Endothelial cell of umbilical vein (primary cell): ENCODE data around the gene PDE4B. TPM values are rescaled to one million over a fixed set of nuclear protein-coding genes. Genes with fewer than 3 reads are reported as not detected.

Experiments used
- BruUV-seq: library from RNA; stranded (reverse); fragments of 400-500 nt; replicated peaks from 2 replicates; lab custom pipeline; 2021; lab: Mats Ljungman, UMichigan
- CTCF ChIA-PET: fragments of 300-600, 350-600 bp; sonication (Branson Sonifier 250); formaldehyde crosslinking; loops from one replicate; lab custom pipeline; 2021; ENCODE audit warnings: antibody characterized with exemption, inconsistent platforms; lab: Charles Lee
- POLR2A ChIA-PET: fragments of 300-600, 350-600 bp; sonication (Branson Sonifier 250); formaldehyde crosslinking; loops from one replicate; lab custom pipeline; 2021; ENCODE audit warnings: antibody characterized with exemption, inconsistent platforms; lab: Charles Lee
- DNase-seq: peaks from one replicate; pipeline ENCODE4 v3.0.0-alpha.2; 2011; ENCODE audit warnings: low read depth, low spot score
- FAIRE-seq: peaks from 2 replicates; lab custom pipeline; 2011; peaks lifted over from hg19 to GRCh38; lab: Jason Lieb, UNC
- H2AFZ ChIP-seq: 2 replicates; pipeline ENCODE4 v1.6.0; 2012; ENCODE audit warnings: low read depth, low read length, control low read depth, inconsistent platforms
- H3K27ac ChIP-seq: 2 replicates; pipeline ENCODE4 v1.5.1; 2011; ENCODE audit warnings: low read depth, mild to moderate bottlenecking, control low read depth, low read length, moderate library complexity; ENCODE audit not compliant: insufficient read depth
- H3K27me3 ChIP-seq, 2 experiments: 2 replicates each; pipeline versions ENCODE4 v1.6.0 to v1.6.1; 2011; ENCODE audit warnings: low read length in 2 of 2, mixed read lengths in 1 of 2; ENCODE audit not compliant: control insufficient read depth in 2 of 2, insufficient read depth in 2 of 2
- H3K36me3 ChIP-seq, 2 experiments: 2 replicates in 1 of 2; 3 replicates in 1 of 2; pipeline ENCODE4 v1.5.1; 2011; ENCODE audit warnings: low read length in 2 of 2, mild to moderate bottlenecking in 1 of 2, moderate library complexity in 1 of 2; ENCODE audit not compliant: control insufficient read depth in 2 of 2, insufficient read depth in 2 of 2; ENCODE audit errors: extremely low read depth in 1 of 2
- H3K4me1 ChIP-seq: 3 replicates; pipeline ENCODE4 v1.5.1; 2011; ENCODE audit warnings: mild to moderate bottlenecking, low read length; ENCODE audit not compliant: control insufficient read depth, insufficient read depth; ENCODE audit errors: extremely low read depth
- H3K4me2 ChIP-seq: 2 replicates; pipeline ENCODE4 v1.6.1; 2011; ENCODE audit warnings: low read length, control low read depth, mixed read lengths; ENCODE audit not compliant: insufficient read depth
- H3K4me3 ChIP-seq, 3 experiments: fragments of 200-600 bp in 1 of 3; sonication (generic), shearing (Covaris generic) in 1 of 3; replicated peaks in 1 of 3; 2 replicates each; pipeline ENCODE4 v1.5.1; 2011 to 2016; ENCODE audit warnings: control low read depth in 3 of 3, low read length in 3 of 3, mild to moderate bottlenecking in 2 of 3, inconsistent platforms in 1 of 3, low read depth in 1 of 3, moderate library complexity in 1 of 3; ENCODE audit not compliant: insufficient read depth in 1 of 3
- H3K79me2 ChIP-seq: 2 replicates; pipeline ENCODE4 v1.6.0; 2012; ENCODE audit warnings: low read length, inconsistent platforms; ENCODE audit not compliant: control insufficient read depth, insufficient read depth
- H3K9ac ChIP-seq: replicated peaks from 2 replicates; pipeline ENCODE3; 2011; ENCODE audit warnings: low read length, control low read depth; ENCODE audit not compliant: insufficient read depth; ENCODE audit errors: extremely low read depth
- H3K9me1 ChIP-seq: replicated peaks from 3 replicates; pipeline ENCODE4 v1.6.0; 2011; ENCODE audit warnings: mild to moderate bottlenecking, low read length; ENCODE audit not compliant: control insufficient read depth, insufficient read depth; ENCODE audit errors: extremely low read depth
- H3K9me3 ChIP-seq: replicated peaks from 2 replicates; pipeline ENCODE4 v1.5.1; 2012; ENCODE audit warnings: low read length, inconsistent platforms; ENCODE audit not compliant: control insufficient read depth, insufficient read depth
- H4K20me1 ChIP-seq: replicated peaks from 2 replicates; pipeline ENCODE3; 2011; ENCODE audit warnings: mild to moderate bottlenecking, low read length; ENCODE audit not compliant: control insufficient read depth, insufficient read depth; ENCODE audit errors: extremely low read depth
- EZH2 ChIP-seq: IDR thresholded peaks from 2 replicates; pipeline ENCODE4 v1.6.1; 2012; ENCODE audit warnings: borderline replicate concordance, low read depth, mild to moderate bottlenecking, moderate library complexity, low read length, inconsistent platforms; ENCODE audit not compliant: severe bottlenecking
- FOS ChIP-seq: IDR thresholded peaks from 2 replicates; pipeline ENCODE4 v1.6.1; 2011; ENCODE audit warnings: mild to moderate bottlenecking, low read length, moderate library complexity, borderline replicate concordance; ENCODE audit not compliant: insufficient read depth
- GATA2 ChIP-seq: IDR thresholded peaks from 2 replicates; pipeline ENCODE4 v1.7.0; 2011; ENCODE audit warnings: low read depth, mild to moderate bottlenecking, moderate library complexity, mixed read lengths, low read length; ENCODE audit not compliant: insufficient read length, insufficient read depth
- JUN ChIP-seq: IDR thresholded peaks from 2 replicates; pipeline ENCODE4 v1.6.1; 2011; ENCODE audit warnings: borderline replicate concordance, low read depth; ENCODE audit not compliant: insufficient read length, insufficient read depth
- MYC ChIP-seq: IDR thresholded peaks from one replicate; pipeline ENCODE4 v1.6.1; 2011; ENCODE audit warnings: mild to moderate bottlenecking, low read depth, low read length
- POLR2A ChIP-seq: IDR thresholded peaks from 2 replicates; pipeline ENCODE4 v1.6.1; 2012; ENCODE audit warnings: low read depth, mild to moderate bottlenecking, control low read depth, low read length
- POLR2AphosphoS5 ChIP-seq: IDR thresholded peaks from 2 replicates; pipeline ENCODE4 v1.6.1; 2012; ENCODE audit warnings: low read depth, mild to moderate bottlenecking, control low read depth, low read length, moderate library complexity; ENCODE audit not compliant: insufficient read depth
- dilution Hi-C: fragments of 300-500 bp; cut with MboI; formaldehyde crosslinking; loops from one replicate; pipeline ENCODE4 v1.15.0; 2019; ENCODE audit warnings: low sequenced_read_pairs; ENCODE audit not compliant: extremely low pct_ligation_motif_present
- intact Hi-C: fragments of 100-400 bp; cut with micrococcal nuclease; formaldehyde crosslinking; loops from one replicate; pipeline ENCODE4 v1.10.0; 2022
- polyA plus RNA-seq, 4 experiments: library from polyadenylated mRNA; depleted of rRNA in 3 of 4; stranded (reverse) in 3 of 4; unstranded in 1 of 4; fragments of >200 nt; gene quantifications; 2 replicates each; pipeline versions ENCODE4 v1.2.1 to v1.2.3, GENCODE V29; 2011 to 2012; ENCODE audit warnings: missing spikeins in 1 of 4
- total RNA-seq: library from RNA; stranded (reverse); gene quantifications from 2 replicates; pipeline ENCODE4 v1.2.3, GENCODE V29; 2021
- TF ChIP-seq, protein P1 (sequence below), 2 donors: IDR thresholded peaks; 1 replicate in 1 of 2; 2 replicates in 1 of 2; pipeline ENCODE4 v1.5.1; 2011; ENCODE audit warnings: low read length in 2 of 2, mild to moderate bottlenecking in 2 of 2, moderate library complexity in 2 of 2, control low read depth in 1 of 2, inconsistent platforms in 1 of 2, low read depth in 1 of 2; ENCODE audit not compliant: insufficient read depth in 1 of 2; ENCODE audit errors: extremely low read depth in 1 of 2
- TF ChIP-seq, protein P2 (sequence below): IDR thresholded peaks from 2 replicates; pipeline ENCODE4 v1.6.1; 2011; ENCODE audit not compliant: insufficient read depth, insufficient read length

Gene PDE4B
- total and polyA plus RNA-seq, 2 donors (not counting 3 experiments of a cell fraction or from before 2014, with no cell fraction given), result 63.5 to 69.8 TPM

DNA sequence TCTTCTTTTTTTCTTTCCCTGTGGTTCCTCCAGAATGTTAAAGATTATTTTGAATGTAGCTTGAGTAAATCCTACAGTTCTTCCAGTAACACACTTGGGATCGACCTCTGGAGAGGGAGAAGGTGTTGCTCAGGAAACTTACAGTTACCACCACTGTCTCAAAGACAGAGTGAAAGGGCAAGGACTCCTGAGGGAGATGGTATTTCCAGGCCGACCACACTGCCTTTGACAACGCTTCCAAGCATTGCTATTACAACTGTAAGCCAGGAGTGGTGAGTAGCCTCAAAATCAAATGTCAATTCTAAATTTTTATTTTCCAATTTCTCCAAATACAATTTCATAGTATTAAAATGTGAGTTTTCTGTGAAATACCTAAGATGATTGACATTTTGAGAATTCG, 125.9 kb downstream of the PDE4B start:
- dilution Hi-C loops (no loop called here), intact Hi-C loops (no loop called here)
- H3K9ac ChIP-seq, result no peak overlapping the region
- H3K36me3 ChIP-seq, result no peaks in the 10 kb centered on the region
- CTCF ChIA-PET, result interaction anchor here (0.7 kb wide), 1 partner anchor 14 kb away, joined by 3 read pairs; no protein-coding TSS in a partner anchor
- BruUV-seq, result no TSS peak
- H3K27ac ChIP-seq, result no peak overlapping the region
- no peak overlapping the region for H3K4me2 ChIP-seq
- no peak for DNase-seq
- no peaks in the 10 kb centered on the region for H4K20me1 ChIP-seq
- H3K9me1 ChIP-seq, result no peaks in the 10 kb centered on the region
- POLR2A ChIA-PET, result no interaction called here
- no peak overlapping the region for H2AFZ ChIP-seq
- TF ChIP-seq, protein P1, sequence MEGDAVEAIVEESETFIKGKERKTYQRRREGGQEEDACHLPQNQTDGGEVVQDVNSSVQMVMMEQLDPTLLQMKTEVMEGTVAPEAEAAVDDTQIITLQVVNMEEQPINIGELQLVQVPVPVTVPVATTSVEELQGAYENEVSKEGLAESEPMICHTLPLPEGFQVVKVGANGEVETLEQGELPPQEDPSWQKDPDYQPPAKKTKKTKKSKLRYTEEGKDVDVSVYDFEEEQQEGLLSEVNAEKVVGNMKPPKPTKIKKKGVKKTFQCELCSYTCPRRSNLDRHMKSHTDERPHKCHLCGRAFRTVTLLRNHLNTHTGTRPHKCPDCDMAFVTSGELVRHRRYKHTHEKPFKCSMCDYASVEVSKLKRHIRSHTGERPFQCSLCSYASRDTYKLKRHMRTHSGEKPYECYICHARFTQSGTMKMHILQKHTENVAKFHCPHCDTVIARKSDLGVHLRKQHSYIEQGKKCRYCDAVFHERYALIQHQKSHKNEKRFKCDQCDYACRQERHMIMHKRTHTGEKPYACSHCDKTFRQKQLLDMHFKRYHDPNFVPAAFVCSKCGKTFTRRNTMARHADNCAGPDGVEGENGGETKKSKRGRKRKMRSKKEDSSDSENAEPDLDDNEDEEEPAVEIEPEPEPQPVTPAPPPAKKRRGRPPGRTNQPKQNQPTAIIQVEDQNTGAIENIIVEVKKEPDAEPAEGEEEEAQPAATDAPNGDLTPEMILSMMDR (IDR thresholded peaks at IDR 0.05; ENCODE audit: extremely low read depth in 1 of 2, insufficient read depth in 1 of 2, low read depth in 1 of 2, low read length in 2 of 2), result no peak
- no peak for TF ChIP-seq JUN
- H3K9me3 ChIP-seq, result no peaks in the 10 kb centered on the region
- no peak for FAIRE-seq
- no peaks in the 10 kb centered on the region for H3K4me1 ChIP-seq
- H3K27me3 ChIP-seq, result no peaks in the 10 kb centered on the region
- H3K79me2 ChIP-seq, result no peaks in the 10 kb centered on the region
- H3K4me3 ChIP-seq, result no peak overlapping the region

DNA sequence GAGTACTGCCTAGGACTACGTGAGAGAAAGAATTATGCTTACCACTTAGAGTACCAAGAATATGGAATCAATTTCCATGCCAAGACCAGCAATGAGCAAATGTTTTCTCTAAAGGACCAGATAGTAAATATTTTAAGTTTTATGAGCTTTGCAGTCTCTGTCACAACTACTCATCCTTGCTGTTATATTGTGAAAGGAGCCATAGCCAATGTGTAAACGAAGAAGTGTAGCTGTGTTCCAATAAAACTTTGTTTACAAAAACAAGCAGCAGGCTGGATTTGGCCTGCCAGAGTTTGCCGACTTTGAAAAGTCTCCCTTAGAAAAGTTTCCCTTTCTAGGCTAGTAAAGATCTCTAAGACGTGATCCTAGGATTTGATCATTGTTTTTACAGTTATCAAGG, 128.8 kb downstream of the PDE4B start:
- intact Hi-C loops, result no loop called here
- no peaks in the 10 kb centered on the region for H3K9me1 ChIP-seq

More for the DNA sequence above, 128.8 kb downstream of the PDE4B start:
- DNase-seq (no peak), FAIRE-seq (no peak)
- Histone ChIP-seq H3K4me2 (no peak overlapping the region), H3K36me3 (no peaks in the 10 kb centered on the region), H3K79me2 (no peaks in the 10 kb centered on the region), H3K9ac (no peak overlapping the region), H4K20me1 (no peaks in the 10 kb centered on the region), H3K4me3 (no peak overlapping the region), H3K4me1 (no peaks in the 10 kb centered on the region), H3K27me3 (no peaks in the 10 kb centered on the region), H3K9me3 (no peaks in the 10 kb centered on the region), H2AFZ (no peak overlapping the region), H3K27ac (no peak overlapping the region)
- TF ChIP-seq FOS, result no peak
- TF ChIP-seq GATA2, result no peak
- TF ChIP-seq JUN, result no peak
- TF ChIP-seq POLR2AphosphoS5, result no peak
- TF ChIP-seq, protein P2, sequence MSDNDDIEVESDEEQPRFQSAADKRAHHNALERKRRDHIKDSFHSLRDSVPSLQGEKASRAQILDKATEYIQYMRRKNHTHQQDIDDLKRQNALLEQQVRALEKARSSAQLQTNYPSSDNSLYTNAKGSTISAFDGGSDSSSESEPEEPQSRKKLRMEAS, result no peak
- no peak for TF ChIP-seq POLR2A
- TF ChIP-seq, protein P1 (IDR thresholded peaks at IDR 0.05; ENCODE audit: extremely low read depth in 1 of 2, insufficient read depth in 1 of 2, low read depth in 1 of 2, low read length in 2 of 2), result no peak
- TF ChIP-seq EZH2, result no peak
- no peak for TF ChIP-seq MYC
- POLR2A ChIA-PET, result no interaction called here
- dilution Hi-C loops, result no loop called here
- BruUV-seq, result no TSS peak
- CTCF ChIA-PET, result no interaction called here
